HG03521 (cell line): ENCODE results near the gene SLC13A3.

Experiments
- ATAC-seq: cut with Tn5 transposase; IDR thresholded peaks from one replicate; pipeline ENCODE4 v1.9.1; 2021; ENCODE audit warnings: mild to moderate bottlenecking, moderate library complexity; ENCODE audit not compliant: unreplicated experiment

The SLC13A3 gene

DNA sequence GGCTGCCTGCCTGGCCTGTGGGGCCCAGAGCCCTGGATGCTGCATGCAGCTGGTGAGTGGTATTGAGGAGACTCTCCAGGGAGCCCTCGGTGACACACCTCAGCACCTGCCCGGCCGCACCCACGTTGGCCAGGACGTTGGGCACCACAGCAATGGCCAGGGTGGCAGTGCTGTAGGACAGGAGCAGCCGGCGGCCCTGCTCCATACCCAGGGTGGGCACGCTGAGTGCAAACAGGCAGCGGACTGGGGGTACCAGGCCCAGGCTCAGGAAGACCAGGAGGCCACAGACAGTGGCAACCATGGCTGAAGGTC, 105.5 kb downstream of the SLC13A3 start:
- ATAC-seq: no peak

DNA sequence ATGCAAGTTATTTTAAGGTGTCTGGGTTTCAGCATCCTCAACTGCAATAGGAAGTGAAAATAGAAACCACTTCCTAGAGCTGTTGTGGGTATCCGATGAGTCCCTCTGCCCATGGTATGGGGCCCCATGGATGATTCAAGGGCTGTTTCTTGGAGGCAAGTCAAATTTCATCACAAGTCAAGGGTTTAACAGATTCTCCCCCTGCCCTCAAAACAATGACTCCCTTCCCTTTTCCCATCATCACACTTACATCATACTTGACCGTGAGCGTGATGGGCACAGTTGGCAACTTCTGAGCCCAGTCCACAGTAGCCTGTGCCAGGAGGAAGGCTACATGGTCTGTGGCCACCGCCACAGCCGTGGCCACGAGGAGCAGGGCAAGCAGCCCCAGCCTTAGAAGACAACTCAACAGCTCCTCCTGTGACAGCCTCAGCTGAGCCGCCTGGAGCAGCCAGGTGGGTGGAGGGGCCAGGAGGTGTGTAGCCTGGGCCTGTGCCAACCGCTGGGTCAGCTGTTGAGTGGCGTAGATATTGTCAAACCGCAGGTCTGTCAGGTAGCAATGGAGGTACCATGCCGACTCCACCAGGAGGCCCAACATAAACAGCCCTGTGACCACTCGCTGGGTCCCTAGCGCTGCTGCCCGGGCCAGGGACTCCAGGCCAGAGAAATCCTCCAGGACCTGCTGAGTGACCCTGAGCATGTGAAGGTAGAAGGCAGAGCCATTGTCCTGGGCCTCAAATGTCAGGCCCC, 106.0 kb downstream of the SLC13A3 start:
- ATAC-seq: no peak

DNA sequence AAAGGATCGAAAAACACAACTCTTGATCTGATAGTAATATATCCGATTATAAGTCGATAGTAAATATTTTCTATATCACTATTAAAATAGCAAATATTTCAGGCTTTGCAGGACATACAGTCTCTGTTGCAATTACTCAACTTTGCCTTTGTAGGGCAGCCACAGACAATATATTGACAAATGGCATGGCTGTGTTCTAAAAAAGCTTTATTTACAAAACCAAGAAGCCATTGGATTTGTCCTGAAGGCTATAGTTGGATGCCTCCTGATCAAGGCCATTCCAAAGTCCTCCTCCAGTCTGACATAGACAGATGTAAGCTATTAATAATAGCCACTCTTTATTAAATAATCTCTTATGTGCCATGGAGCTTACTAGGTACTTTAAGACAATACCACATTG, 106.7 kb downstream of the SLC13A3 start:
- no peak for ATAC-seq

DNA sequence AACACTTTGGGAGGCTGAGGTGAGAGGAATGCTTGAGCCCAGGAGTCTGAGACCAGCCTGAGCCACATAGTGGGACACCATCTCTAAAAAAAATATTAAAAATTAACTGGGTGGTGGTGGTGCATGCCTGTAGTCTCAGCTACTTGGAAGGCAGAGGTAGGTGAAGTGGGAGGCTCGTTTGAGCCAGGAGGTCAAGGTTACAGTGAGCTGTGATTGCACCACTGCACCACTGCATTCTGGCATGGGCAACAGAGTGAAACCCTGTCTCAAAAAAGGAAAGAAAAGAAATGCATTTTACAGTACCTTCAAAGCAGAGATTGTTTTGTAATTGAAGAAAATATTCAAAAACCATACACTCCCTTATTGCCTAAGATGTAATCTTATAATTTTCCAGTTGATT, 107.3 kb downstream of the SLC13A3 start:
- no peak for ATAC-seq

DNA sequence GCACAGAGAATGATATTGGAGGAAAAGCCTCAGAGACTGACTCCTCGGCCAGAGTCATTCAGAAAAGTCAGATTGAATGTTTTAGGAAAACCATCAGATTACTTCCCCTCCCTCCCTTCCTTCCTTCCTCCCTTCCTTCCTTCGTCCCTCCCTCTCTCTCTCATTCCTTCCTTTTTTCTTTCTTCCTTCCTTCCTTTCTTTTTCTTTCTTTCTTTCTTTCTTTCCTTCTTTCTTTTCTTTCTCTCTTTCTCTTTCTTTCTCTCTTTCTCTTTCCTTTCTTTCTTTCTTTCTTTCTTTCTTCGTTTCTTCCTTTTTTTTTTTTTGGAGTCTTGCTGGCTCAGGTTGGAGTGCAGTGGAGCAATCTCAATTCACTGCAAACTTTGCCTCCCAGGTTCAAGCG, 108.2 kb downstream of the SLC13A3 start:
- ATAC-seq: no peak

DNA sequence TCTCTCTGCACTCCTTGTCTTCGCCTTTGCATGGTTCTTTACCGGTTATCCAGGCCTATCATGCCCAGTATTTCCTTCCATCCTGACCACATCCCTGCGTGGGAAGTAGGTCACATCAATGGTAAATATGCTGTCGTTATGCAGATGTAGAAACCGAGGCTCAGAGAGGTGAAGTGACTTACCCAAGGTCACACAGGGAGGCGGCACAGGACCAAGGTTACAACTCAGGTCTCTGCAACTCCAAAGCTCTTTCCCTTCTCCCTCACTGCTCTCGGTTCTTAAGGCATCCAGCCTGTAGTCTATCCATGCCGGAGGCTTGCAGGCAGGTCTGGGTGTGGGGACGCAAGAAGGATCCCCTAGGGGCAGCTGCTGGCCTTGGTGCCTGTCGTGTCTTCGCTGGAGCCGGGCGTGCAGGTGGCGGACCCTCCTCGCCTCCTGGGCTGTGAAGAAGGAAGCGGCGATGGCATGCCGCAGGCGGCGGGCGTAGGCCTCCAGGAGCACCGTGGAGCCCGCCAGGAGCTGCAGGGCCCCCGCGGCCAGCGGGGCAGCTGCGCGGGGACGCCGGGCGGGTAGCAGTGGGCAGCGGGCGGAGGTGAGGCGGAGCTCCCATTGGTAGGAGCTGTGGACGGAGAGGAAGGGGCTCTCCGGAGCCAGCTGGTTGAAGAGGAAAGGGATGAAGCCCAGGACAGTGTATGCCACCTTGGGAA, 109.9 kb downstream of the SLC13A3 start:
- ATAC-seq: no peak

DNA sequence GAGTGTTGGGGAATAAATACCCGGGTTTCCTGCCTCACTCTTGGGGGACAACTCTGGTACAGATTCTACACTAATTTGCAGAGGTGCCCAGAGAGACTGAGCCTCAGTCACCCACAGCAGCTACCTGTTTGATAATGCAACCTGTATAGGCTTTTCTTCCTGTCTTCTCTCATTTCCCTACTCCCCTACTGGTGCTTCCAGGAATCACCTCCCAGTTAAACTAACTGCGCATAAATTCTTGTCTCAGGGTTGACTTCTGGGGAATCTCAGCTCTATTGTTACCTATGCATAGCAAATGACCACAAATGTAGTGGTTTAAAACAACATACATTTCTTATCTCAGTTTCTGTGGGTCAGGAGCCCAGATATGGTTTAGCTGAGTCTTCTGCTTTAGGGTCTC, 112.1 kb downstream of the SLC13A3 start:
- no peak for ATAC-seq

DNA sequence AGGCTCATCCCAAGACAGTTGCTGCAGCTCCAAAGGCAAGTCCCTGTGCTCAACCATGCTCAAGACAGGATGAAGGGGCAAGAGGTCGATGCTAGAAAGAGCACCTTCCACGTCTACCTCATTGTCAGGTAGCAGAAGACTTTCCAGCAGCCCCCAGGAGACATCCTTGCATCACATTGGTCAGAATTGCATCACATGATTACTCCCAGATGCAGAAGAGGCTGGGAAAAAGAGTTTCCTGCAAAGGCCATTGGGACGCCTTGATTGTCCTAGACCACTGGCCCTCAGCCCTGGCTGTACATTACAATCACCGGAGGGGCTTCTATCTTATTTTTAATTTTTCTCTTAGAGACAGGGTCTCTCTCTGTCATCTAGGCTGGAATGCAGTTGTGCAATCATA, 120.6 kb downstream of the SLC13A3 start:
- no peak for ATAC-seq

DNA sequence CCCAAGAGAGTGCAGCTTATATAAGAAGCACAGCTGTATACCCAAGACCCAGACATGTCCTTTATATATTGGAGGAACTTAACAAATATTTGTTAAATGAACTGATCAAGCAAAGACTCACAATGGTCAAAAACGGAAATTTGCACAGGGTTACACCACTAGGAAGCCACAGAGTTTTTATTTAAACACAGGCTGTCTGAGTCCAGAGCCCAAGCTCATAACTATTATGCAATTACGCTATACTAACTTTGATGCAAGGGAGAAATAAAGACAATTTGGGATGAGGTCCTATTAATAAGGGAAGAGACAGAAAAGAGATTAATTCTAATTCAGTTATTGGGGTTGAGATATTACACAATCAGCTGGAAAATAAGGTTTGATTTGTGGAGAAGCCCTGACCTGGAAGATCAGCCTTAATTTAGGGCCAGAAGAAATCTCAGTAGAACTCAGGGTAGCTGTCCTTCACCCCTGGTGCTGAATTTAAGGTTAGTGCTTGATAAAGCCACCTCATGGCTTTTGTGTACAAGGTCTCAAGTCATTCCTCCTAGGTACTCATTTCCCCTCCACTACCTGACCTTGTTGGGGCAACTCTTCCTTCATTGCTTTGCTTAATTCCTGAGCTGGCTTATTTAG, 127.4 kb downstream of the SLC13A3 start:
- ATAC-seq: no peak

DNA sequence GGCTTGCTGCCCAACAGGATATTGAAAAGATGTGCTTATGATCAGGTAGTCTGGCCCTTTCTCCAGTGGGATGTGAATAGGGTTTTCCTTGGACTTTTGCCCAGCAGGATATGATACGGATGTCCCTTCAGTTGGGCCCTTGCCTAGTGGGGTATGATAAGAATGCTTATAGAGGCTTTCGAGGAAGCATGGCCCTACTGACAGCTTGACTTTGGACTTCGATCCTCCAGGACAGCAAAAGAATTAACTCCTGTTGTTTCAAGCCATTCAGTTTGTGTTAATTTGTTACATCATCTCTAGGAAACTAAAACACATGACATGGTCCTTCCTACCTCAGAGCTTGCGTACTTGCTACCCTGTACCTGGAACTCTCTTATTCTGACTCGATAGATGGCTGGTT, 128.2 kb downstream of the SLC13A3 start:
- ATAC-seq: no peak

DNA sequence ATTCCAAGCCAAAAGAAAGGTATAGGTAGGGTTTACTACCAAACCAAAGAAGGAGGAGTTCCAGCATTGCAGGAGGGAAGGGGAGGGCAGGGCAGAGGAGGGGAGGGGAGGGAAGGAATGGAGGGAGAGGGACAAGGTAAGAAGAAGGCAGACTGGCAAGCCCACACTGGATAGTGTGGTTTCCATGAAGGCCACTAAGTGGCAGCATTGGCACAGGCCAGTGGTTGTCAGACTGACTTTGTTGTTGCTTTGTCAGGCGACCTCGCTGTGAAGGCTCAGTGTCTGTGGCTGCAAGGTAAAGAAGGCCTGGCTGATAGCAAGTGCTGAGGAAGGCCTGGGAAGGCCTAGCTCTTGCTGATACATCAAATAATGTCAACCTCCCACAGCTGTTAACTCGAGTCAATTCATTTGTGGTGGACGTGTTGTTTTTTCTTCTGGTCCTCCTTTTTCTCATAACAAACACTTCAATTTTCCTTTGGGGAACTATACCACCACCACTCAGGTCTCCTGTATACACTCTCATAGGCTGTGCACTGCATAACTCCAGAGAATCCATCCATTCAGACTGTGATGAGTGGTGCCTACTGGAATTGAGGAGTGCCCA, 130.2 kb downstream of the SLC13A3 start:
- no peak for ATAC-seq

DNA sequence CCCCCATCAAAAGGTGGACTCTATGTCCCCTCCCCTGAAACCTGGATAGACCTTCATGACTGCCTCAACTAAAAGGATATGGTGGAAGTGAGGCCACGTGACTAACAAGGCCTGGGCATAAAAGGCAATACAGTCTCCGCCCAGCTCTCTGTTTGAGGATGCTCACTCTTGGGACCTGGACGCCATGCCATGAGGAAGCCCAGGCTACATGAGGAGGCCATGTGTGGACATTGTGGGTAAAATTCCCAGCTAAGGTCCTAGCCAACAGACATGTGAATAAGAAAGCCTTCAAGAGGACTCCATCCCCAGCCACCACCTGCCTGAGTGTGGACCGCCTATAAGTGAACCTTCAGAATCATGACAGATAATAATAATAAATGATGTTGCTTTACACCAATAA, 130.7 kb downstream of the SLC13A3 start:
- ATAC-seq: no peak

DNA sequence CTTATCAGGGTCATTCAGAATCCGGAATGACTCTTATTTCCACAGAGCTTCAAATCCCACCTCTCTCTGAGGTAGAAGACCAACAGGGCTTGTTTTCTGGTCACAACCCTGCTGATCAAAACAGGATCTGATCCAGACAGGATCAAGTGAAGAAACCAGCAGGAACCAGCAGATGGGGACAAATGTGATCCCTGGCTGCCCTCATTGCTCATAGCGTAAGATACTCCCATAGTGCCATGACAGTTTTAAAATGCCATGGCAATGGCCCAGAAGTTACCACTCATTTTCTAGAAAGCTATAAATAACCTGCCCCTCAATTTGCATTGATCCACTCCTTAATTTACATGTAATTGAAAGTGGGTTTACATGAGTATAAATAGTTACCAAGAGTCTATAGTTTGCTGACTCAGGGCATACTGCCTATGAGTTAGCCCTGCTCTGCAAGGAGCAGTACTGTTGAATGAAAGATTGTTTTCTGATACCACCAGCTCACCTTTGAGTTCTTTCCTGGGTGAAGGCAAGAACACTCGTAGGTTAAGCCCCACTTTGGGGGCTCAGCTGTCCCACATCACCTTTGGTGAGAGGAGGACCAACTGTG, 131.7 kb downstream of the SLC13A3 start:
- no peak for ATAC-seq

DNA sequence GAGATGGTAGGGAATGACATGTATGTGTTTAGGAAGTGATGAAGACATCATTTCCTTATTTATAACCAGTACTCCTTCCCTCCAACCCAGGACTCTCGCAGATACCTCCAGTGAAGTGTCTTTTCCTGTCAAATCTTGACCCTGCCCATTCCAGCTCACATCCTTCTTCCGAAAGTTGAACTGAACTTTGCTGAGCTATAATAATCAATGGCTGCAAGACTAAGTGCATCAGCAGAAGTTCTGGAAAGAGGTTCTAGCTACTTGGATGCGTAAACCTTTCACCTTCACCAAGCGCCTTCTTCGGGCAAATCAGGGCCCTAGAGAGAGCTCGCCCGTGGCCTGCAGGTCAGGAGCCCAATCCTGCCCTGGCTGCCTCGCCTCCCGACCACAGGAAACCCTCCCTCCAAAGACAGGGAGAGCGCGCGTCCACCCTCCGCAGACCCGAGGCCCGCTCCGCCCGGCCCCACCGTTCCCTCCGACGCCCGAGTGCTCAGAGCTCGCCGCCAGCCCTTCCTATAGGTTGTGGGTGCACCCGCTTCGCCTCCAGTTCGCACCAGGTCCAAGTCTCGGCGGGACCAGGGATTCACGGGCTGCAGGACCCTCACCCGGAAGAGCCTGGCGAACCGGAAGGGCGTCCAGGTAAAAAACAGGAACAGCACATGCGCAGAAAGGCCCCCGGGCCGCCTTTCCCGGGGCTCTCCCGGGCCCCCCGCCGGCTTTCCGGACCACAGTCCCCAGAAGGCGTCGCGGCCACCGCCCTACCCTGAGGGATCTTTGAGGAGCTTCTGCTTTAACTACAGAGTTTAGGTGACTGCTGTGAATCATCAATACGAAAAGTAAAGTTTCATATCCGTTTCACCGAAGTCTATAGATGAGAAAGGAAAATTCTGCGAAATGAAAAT, 138.1 kb downstream of the SLC13A3 start, which contains the start of gene ZNF334:
ZNF334 (minus strand) TSS at position 617 of the 902 bp plus-strand sequence. CDS start 1,457 bp downstream, outside the sequence.
- no peak for ATAC-seq

DNA sequence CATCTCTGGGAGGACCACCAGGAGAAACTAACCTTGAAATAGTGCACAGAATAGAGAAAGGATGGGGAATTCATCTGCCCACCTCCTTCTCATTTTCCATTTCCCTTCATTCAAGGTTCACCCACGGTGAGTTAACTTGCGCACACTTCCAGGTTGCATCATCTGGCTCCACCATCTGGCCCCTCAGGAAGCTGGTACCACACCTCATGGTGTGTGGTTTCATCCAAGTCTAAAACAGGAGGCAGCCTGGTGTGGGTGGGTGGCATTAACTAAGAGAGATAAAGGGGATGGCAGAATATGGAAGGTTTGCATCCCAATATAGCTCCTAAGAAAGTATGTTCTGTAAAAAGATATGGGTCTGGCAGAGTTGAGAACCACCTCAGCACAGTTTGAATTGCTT, 141.7 kb downstream of the SLC13A3 start:
- no peak for ATAC-seq
